IMR-90 (cell line): Measurements from ENCODE around the gene LRRC61. TPM values are rescaled to one million over a fixed set of nuclear protein-coding genes. Genes with fewer than 3 reads are reported as not detected.

Experiments
- ATAC-seq: fragments of 200-7000 bp; cut with Tn5 transposase; 2 replicates; pipeline ENCODE4 v1.9.1; 2020; ENCODE audit warnings: low read depth, mild to moderate bottlenecking, moderate library complexity
- BruUV-seq: library from RNA; stranded (reverse); fragments of 400-500 nt; replicated peaks from 2 replicates; lab custom pipeline; 2021; lab: Mats Ljungman, UMichigan
- CTCF ChIA-PET: fragments of 300-600 bp; formaldehyde crosslinking; extraction: SDS; loops from one replicate; lab custom pipeline; 2021; ENCODE audit warnings: antibody characterized with exemption; lab: Yijun Ruan, JAX
- POLR2A ChIA-PET: fragments of 300-600 bp; sonication (Branson Sonifier 250); formaldehyde crosslinking; loops from one replicate; lab custom pipeline; 2022; ENCODE audit warnings: antibody characterized with exemption; ENCODE audit not compliant: unreplicated experiment; lab: Charles Lee
- DNase-seq: peaks from one replicate; pipeline ENCODE4 v3.0.0; 2013
- H2AFZ ChIP-seq: replicated peaks from 2 replicates; pipeline ENCODE3; 2013; ENCODE audit warnings: low read length, mild to moderate bottlenecking; ENCODE audit not compliant: poor library complexity
- H2AK5ac ChIP-seq: 2 replicates; pipeline ENCODE4 v1.6.1; 2013; ENCODE audit warnings: low read depth, low read length, inconsistent platforms
- H2AK9ac ChIP-seq: replicated peaks from 2 replicates; pipeline ENCODE3; 2013; ENCODE audit warnings: mild to moderate bottlenecking, low read depth, low read length, moderate library complexity; ENCODE audit not compliant: poor library complexity
- H2BK120ac ChIP-seq: 2 replicates; pipeline ENCODE4 v1.6.1; 2013; ENCODE audit warnings: low read depth, low read length, inconsistent platforms
- H2BK15ac ChIP-seq: 3 replicates; pipeline ENCODE4 v1.6.1; 2013; ENCODE audit warnings: low read depth, low read length, inconsistent platforms
- H2BK20ac ChIP-seq: 2 replicates; pipeline ENCODE4 v1.6.1; 2013; ENCODE audit warnings: low read depth, mild to moderate bottlenecking, inconsistent platforms, low read length, moderate library complexity
- H2BK5ac ChIP-seq: 2 replicates; pipeline ENCODE4 v1.6.1; 2013; ENCODE audit warnings: mild to moderate bottlenecking, low read depth, low read length, inconsistent platforms; ENCODE audit not compliant: poor library complexity, severe bottlenecking
- H3K14ac ChIP-seq: replicated peaks from 2 replicates; pipeline ENCODE4 v1.6.1; 2013; ENCODE audit warnings: low read depth, low read length, inconsistent platforms
- H3K18ac ChIP-seq: 2 replicates; pipeline ENCODE4 v1.6.1; 2013; ENCODE audit warnings: low read depth, low read length, control low read depth
- H3K23ac ChIP-seq: 2 replicates; pipeline ENCODE4 v1.6.1; 2013; ENCODE audit warnings: low read depth, low read length, inconsistent platforms
- H3K27ac ChIP-seq: 2 replicates; pipeline ENCODE4 v1.5.1; 2013; ENCODE audit warnings: mild to moderate bottlenecking, control low read depth, low read length; ENCODE audit not compliant: insufficient read depth
- H3K27me3 ChIP-seq: 2 replicates; pipeline ENCODE4 v1.6.1; 2013; ENCODE audit warnings: low read length; ENCODE audit not compliant: control insufficient read depth, insufficient read depth
- H3K36me3 ChIP-seq: 2 replicates; pipeline ENCODE4 v1.6.1; 2013; ENCODE audit warnings: low read length, mixed read lengths; ENCODE audit not compliant: control insufficient read depth, insufficient read depth
- H3K4ac ChIP-seq: 2 replicates; pipeline ENCODE4 v1.6.1; 2013; ENCODE audit warnings: low read depth, low read length, inconsistent platforms
- H3K4me1 ChIP-seq: 2 replicates; pipeline ENCODE4 v1.6.1; 2013; ENCODE audit warnings: low read length, mixed read lengths; ENCODE audit not compliant: control insufficient read depth, insufficient read depth
- H3K4me2 ChIP-seq: 2 replicates; pipeline ENCODE4 v1.6.1; 2013; ENCODE audit warnings: low read depth, mild to moderate bottlenecking, control low read depth, low read length, moderate library complexity
- H3K4me3 ChIP-seq: 2 replicates; pipeline ENCODE4 v1.5.1; 2013; ENCODE audit warnings: low read depth, mild to moderate bottlenecking, control low read depth, low read length, moderate library complexity; ENCODE audit not compliant: insufficient read depth
- H3K56ac ChIP-seq: 2 replicates; pipeline ENCODE4 v1.6.1; 2013; ENCODE audit warnings: low read length, inconsistent platforms; ENCODE audit not compliant: insufficient read depth; ENCODE audit errors: extremely low read depth
- H3K79me1 ChIP-seq, 2 experiments: 2 replicates each; pipeline ENCODE4 v1.6.1; 2013; ENCODE audit warnings: low read length in 2 of 2, inconsistent platforms in 1 of 2, low read depth in 1 of 2
- H3K9ac ChIP-seq: 2 replicates; pipeline ENCODE4 v1.6.1; 2013; ENCODE audit warnings: low read depth, low read length, control low read depth
- H3K9me1 ChIP-seq: 2 replicates; pipeline ENCODE4 v1.6.1; 2013; ENCODE audit warnings: low read length, inconsistent platforms; ENCODE audit not compliant: insufficient read depth
- H3K9me3 ChIP-seq: 2 replicates; pipeline ENCODE4 v1.6.1; 2013; ENCODE audit warnings: low read length; ENCODE audit not compliant: control insufficient read depth, insufficient read depth
- H4K20me1 ChIP-seq: 2 replicates; pipeline ENCODE4 v1.6.1; 2013; ENCODE audit warnings: low read length, inconsistent platforms; ENCODE audit not compliant: insufficient read depth
- H4K5ac ChIP-seq: 2 replicates; pipeline ENCODE4 v1.6.1; 2013; ENCODE audit warnings: mild to moderate bottlenecking, low read depth, low read length, control low read depth
- H4K8ac ChIP-seq, 2 experiments: 2 replicates each; pipeline ENCODE4 v1.6.1; 2013; ENCODE audit warnings: low read depth in 2 of 2, low read length in 2 of 2, control low read depth in 1 of 2, inconsistent platforms in 1 of 2
- H4K91ac ChIP-seq: 2 replicates; pipeline ENCODE4 v1.6.1; 2013; ENCODE audit warnings: low read depth, low read length, inconsistent platforms; ENCODE audit not compliant: insufficient read depth
- BHLHE40 ChIP-seq: fragments of 150-350 bp; IDR thresholded peaks from 2 replicates; pipeline ENCODE4 v1.6.1; 2016; ENCODE audit warnings: mild to moderate bottlenecking, low read depth, low read length
- CEBPB ChIP-seq: IDR thresholded peaks from 2 replicates; pipeline ENCODE4 v1.6.1; 2012; ENCODE audit warnings: low read depth, low read length, improper control_type of control experiment
- CHD1 ChIP-seq: IDR thresholded peaks from 2 replicates; pipeline ENCODE4 v1.6.1; 2012; ENCODE audit warnings: low read depth, low read length, improper control_type of control experiment
- CTCF ChIP-seq: conservative IDR thresholded peaks from 2 replicates; pipeline ENCODE4 v1.5.1; 2012; ENCODE audit warnings: mild to moderate bottlenecking, low read depth, low read length, improper control_type of control experiment
- FOS ChIP-seq: fragments of 150-350 bp; IDR thresholded peaks from 2 replicates; pipeline ENCODE4 v1.6.1; 2016; ENCODE audit warnings: low read depth, low read length
- MAZ ChIP-seq: IDR thresholded peaks from 2 replicates; pipeline ENCODE4 v1.6.1; 2012; ENCODE audit warnings: low read depth, mild to moderate bottlenecking, low read length, improper control_type of control experiment, moderate library complexity, borderline replicate concordance
- MXI1 ChIP-seq: IDR thresholded peaks from 2 replicates; pipeline ENCODE4 v1.6.1; 2012; ENCODE audit warnings: low read depth, mild to moderate bottlenecking, low read length, moderate library complexity, borderline replicate concordance
- NFE2L2 ChIP-seq: fragments of 150-350 bp; IDR thresholded peaks from 2 replicates; pipeline ENCODE4 v1.6.1; 2016; ENCODE audit warnings: low read depth, mild to moderate bottlenecking, low read length
- POLR2A ChIP-seq: IDR thresholded peaks from 2 replicates; pipeline ENCODE4 v1.6.1; 2012; ENCODE audit warnings: mild to moderate bottlenecking, low read depth, low read length
- RAD21 ChIP-seq: IDR thresholded peaks from 2 replicates; pipeline ENCODE4 v1.6.1; 2012; ENCODE audit warnings: low read length, improper control_type of control experiment
- RCOR1 ChIP-seq: IDR thresholded peaks from 2 replicates; pipeline ENCODE4 v1.6.1; 2012; ENCODE audit warnings: mild to moderate bottlenecking, low read length, improper control_type of control experiment; ENCODE audit not compliant: insufficient replicate concordance
- RFX5 ChIP-seq: IDR thresholded peaks from 2 replicates; pipeline ENCODE4 v1.8.0; 2012; ENCODE audit warnings: low read depth, mild to moderate bottlenecking, low read length, moderate library complexity
- SMC3 ChIP-seq: fragments of 150-350 bp; IDR thresholded peaks from 2 replicates; pipeline ENCODE4 v1.6.1; 2016; ENCODE audit warnings: low read depth, mild to moderate bottlenecking, antibody characterized with exemption, low read length, moderate library complexity
- WGBS, 2 experiments: methylation state at CpG; one replicate each; pipeline versions ENCODE4 v1.1.5 to v1.1.7; 2013; ENCODE audit warnings: missing lambda C conversion rate in 2 of 2; ENCODE audit not compliant: insufficient read length in 1 of 2; ENCODE audit errors: extremely low coverage in 2 of 2; 5-methylcytosine and 5-hydroxymethylcytosine counted together
- dilution Hi-C: fragments of 300-500 bp; cut with HindIII; formaldehyde crosslinking; loops from one replicate; pipeline ENCODE4 v1.14.3; 2018; ENCODE audit warnings: low sequenced_read_pairs; ENCODE audit not compliant: unreplicated experiment
- in situ Hi-C: fragments of 300-500 bp; cut with MboI; formaldehyde crosslinking; loops from 3 replicates; pipeline ENCODE4 v1.14.3; 2019; ENCODE audit warnings: low sequenced_read_pairs, inconsistent platforms, mixed read lengths
- intact Hi-C: fragments of 100-400 bp; cut with micrococcal nuclease; formaldehyde crosslinking; loops from 2 replicates; pipeline ENCODE4 v1.10.0; 2022
- polyA plus RNA-seq, 3 experiments: library from polyadenylated mRNA; depleted of rRNA; stranded (reverse); fragments of >200 nt; gene quantifications; 2 replicates each; pipeline ENCODE4 v1.2.3, GENCODE V29; 2012; ENCODE audit warnings: low replicate concordance in 1 of 3
- total RNA-seq: library from RNA; depleted of rRNA; stranded (reverse); fragments of >200 nt; gene quantifications from 2 replicates; pipeline ENCODE4 v1.2.3, GENCODE V29; 2012
- TF ChIP-seq, protein P1 (sequence below): fragments of 150-350 bp; IDR thresholded peaks from 2 replicates; pipeline ENCODE4 v1.6.1; 2017; ENCODE audit warnings: mild to moderate bottlenecking, antibody characterized with exemption, low read length, low read depth
- TF ChIP-seq, protein P2 (sequence below): fragments of 150-350 bp; IDR thresholded peaks from 2 replicates; pipeline ENCODE4 v1.6.1; 2016; ENCODE audit warnings: low read depth, mild to moderate bottlenecking, low read length, moderate library complexity, borderline replicate concordance

LRRC61 gene
- total and polyA plus RNA-seq, 2 of the 4 experiments (the other 2 are of a cell fraction) = 0.07 TPM; not detected in 1

DNA sequence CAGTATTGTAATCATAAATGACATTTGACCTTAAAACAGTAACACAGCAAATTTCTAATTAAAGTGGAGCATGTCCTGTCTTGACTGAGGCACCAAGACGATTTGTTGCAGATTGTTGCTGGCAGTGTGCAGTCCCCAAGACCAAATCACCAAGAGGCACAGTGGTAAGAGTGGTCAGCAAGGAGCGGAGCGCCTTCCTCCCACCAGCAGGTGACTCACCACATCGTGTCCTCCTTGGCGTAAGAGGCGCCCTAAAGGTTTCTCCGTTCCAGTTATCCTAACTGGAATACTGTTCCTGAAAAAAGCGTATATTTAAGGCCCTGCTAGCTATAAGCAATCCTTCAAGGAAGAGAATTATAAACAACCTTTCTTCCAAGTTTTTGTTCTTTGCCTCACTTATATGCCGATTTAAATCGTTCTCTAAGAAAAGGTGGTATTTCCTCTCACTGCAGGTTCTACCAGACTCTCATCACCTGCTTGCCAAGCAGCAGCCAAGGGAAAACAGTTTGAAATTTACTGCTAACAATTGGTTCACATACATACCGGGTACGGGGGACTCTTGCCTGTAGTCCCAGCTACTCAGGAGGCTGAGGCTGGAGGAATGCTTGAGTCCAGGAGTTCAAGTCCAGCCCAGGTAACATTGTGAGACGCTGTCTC, 34.7 kb downstream of the LRRC61 start:
- H4K20me1 ChIP-seq = no peaks in the 10 kb centered on the region
- no peak overlapping the region for H2AK5ac ChIP-seq
- H3K14ac ChIP-seq = no peak overlapping the region
- ChIA-PET POLR2A (no interaction called here), CTCF (interaction anchor here (0.6 kb wide), 2 partner anchors 49 to 51 kb away, joined by 3 to 6 read pairs; no protein-coding TSS in a partner anchor)
- intact Hi-C loops = loop anchor here (2.0 kb wide), 1 partner anchor 63 kb away; no protein-coding TSS in a partner anchor
- no peak overlapping the region for H3K4me3 ChIP-seq
- WGBS, 2 experiments = 72% methylated on average over 2 of the region's 13 CpGs; no CpG with 5 or more reads in 1 of the 2 experiments
- H2AK9ac ChIP-seq = no peak overlapping the region
- no peaks in the 10 kb centered on the region; the same call in 1 of the 2 replicates for H3K4me1 ChIP-seq
- in situ Hi-C loops = no loop called here
- no peak overlapping the region for H4K91ac ChIP-seq
- H3K27me3 ChIP-seq = peaks cover 2% of the 10 kb centered on the region; the same call in 1 of the 2 replicates
- H2AFZ ChIP-seq = peak overlapping the region; percentile 37
- BruUV-seq = no TSS peak
- no peak overlapping the region for H3K23ac ChIP-seq
- H3K4ac ChIP-seq = no peak overlapping the region
- H2BK20ac ChIP-seq = no peak overlapping the region
- no peak overlapping the region for H3K56ac ChIP-seq
- no peak overlapping the region for H3K4me2 ChIP-seq
- no peaks in the 10 kb centered on the region for H3K9me3 ChIP-seq
- H3K9ac ChIP-seq = no peak overlapping the region
- no peaks in the 10 kb centered on the region; the same call in 1 of the 2 replicates for H3K9me1 ChIP-seq
- no peaks in the 10 kb centered on the region for H3K79me1 ChIP-seq
- ATAC-seq (no peak), DNase-seq (no peak)
- no peak overlapping the region for H2BK15ac ChIP-seq
- no peak overlapping the region for H4K5ac ChIP-seq
- no peak overlapping the region for H3K27ac ChIP-seq
- dilution Hi-C loops = no loop called here
- no peak overlapping the region for H2BK120ac ChIP-seq
- no peak overlapping the region for H3K18ac ChIP-seq
- no peak overlapping the region for H4K8ac ChIP-seq
- H3K36me3 ChIP-seq = no peaks in the 10 kb centered on the region
- no peak overlapping the region for H2BK5ac ChIP-seq
- no peak for TF ChIP-seq MAZ
- no peak for TF ChIP-seq SMC3
- TF ChIP-seq MXI1 = no peak
- TF ChIP-seq NFE2L2 = no peak
- TF ChIP-seq, protein P1, sequence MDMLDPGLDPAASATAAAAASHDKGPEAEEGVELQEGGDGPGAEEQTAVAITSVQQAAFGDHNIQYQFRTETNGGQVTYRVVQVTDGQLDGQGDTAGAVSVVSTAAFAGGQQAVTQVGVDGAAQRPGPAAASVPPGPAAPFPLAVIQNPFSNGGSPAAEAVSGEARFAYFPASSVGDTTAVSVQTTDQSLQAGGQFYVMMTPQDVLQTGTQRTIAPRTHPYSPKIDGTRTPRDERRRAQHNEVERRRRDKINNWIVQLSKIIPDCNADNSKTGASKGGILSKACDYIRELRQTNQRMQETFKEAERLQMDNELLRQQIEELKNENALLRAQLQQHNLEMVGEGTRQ = no peak
- no peak for TF ChIP-seq CTCF
- TF ChIP-seq BHLHE40 = no peak
- TF ChIP-seq RAD21 = no peak
- TF ChIP-seq, protein P2, sequence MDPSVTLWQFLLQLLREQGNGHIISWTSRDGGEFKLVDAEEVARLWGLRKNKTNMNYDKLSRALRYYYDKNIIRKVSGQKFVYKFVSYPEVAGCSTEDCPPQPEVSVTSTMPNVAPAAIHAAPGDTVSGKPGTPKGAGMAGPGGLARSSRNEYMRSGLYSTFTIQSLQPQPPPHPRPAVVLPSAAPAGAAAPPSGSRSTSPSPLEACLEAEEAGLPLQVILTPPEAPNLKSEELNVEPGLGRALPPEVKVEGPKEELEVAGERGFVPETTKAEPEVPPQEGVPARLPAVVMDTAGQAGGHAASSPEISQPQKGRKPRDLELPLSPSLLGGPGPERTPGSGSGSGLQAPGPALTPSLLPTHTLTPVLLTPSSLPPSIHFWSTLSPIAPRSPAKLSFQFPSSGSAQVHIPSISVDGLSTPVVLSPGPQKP = no peak
- no peak for TF ChIP-seq CEBPB
- TF ChIP-seq CHD1 = no peak
- no peak for TF ChIP-seq RCOR1
- TF ChIP-seq RFX5 = no peak
- no peak for TF ChIP-seq POLR2A
- TF ChIP-seq FOS = no peak
